HepG2 (cell line): ENCODE results near the gene TLN1. TPM values are rescaled to one million over a fixed set of nuclear protein-coding genes. Genes with fewer than 3 reads are reported as not detected.

Experiments used
- DNMT1 ChIP-seq: sonication (generic); formaldehyde crosslinking; IDR thresholded peaks from 2 replicates; pipeline ENCODE4 v1.5.1; 2020; ENCODE audit warnings: mild to moderate bottlenecking, missing genetic modification reagents
- GABPB1 ChIP-seq: IDR thresholded peaks from 2 replicates; pipeline ENCODE4 v1.6.1; 2016; ENCODE audit warnings: mild to moderate bottlenecking, missing genetic modification reagents, moderate library complexity, missing compliant biosample characterization
- HNF4A ChIP-seq: sonication (generic); formaldehyde crosslinking; IDR thresholded peaks from 2 replicates; pipeline ENCODE4 v1.4.0; 2020; ENCODE audit warnings: missing genetic modification reagents
- KMT2B ChIP-seq: IDR thresholded peaks from 2 replicates; pipeline ENCODE4 v1.6.1; 2016; ENCODE audit warnings: missing genetic modification reagents, missing compliant biosample characterization
- MTA1 ChIP-seq: sonication (generic); formaldehyde crosslinking; IDR thresholded peaks from 2 replicates; pipeline ENCODE4 v1.4.0; 2020; ENCODE audit warnings: missing genetic modification reagents, mild to moderate bottlenecking, borderline replicate concordance
- RBAK ChIP-seq: sonication (generic); formaldehyde crosslinking; IDR thresholded peaks from 2 replicates; pipeline ENCODE4 v1.5.1; 2020; ENCODE audit warnings: mild to moderate bottlenecking, missing genetic modification reagents
- ZBTB46 ChIP-seq: sonication (generic); formaldehyde crosslinking; IDR thresholded peaks from 2 replicates; pipeline ENCODE4 v1.4.0; 2020; ENCODE audit warnings: mild to moderate bottlenecking, missing genetic modification reagents, borderline replicate concordance
- ZEB1 ChIP-seq: IDR thresholded peaks from 2 replicates; pipeline ENCODE4 v1.6.1; 2012; ENCODE audit warnings: mild to moderate bottlenecking, low read depth, inconsistent platforms; ENCODE audit not compliant: insufficient replicate concordance
- ZMYM3 ChIP-seq: sonication (generic); formaldehyde crosslinking; IDR thresholded peaks from 2 replicates; pipeline ENCODE4 v1.5.1; 2020; ENCODE audit warnings: mild to moderate bottlenecking, missing genetic modification reagents
- ZNF317 ChIP-seq: sonication (generic); formaldehyde crosslinking; IDR thresholded peaks from 2 replicates; pipeline ENCODE4 v1.5.0; 2020; ENCODE audit warnings: mild to moderate bottlenecking, missing genetic modification reagents
- ZNF563 ChIP-seq: sonication (generic); formaldehyde crosslinking; IDR thresholded peaks from 2 replicates; pipeline ENCODE4 v1.8.0; 2022; ENCODE audit warnings: mild to moderate bottlenecking, moderate library complexity, missing genetic modification reagents
- ZNF577 ChIP-seq: sonication (generic); formaldehyde crosslinking; IDR thresholded peaks from 2 replicates; pipeline ENCODE4 v1.4.0; 2020; ENCODE audit warnings: mild to moderate bottlenecking, low read depth, missing genetic modification reagents, borderline replicate concordance
- ZNF691 ChIP-seq: sonication (generic); formaldehyde crosslinking; IDR thresholded peaks from 2 replicates; pipeline ENCODE4 v1.4.0; 2020; ENCODE audit warnings: missing genetic modification reagents, low read depth, mild to moderate bottlenecking, borderline replicate concordance
- ZNF772 ChIP-seq: sonication (generic); formaldehyde crosslinking; IDR thresholded peaks from 2 replicates; pipeline ENCODE4 v1.5.0; 2020; ENCODE audit warnings: mild to moderate bottlenecking, missing genetic modification reagents
- ZNF788 ChIP-seq: sonication (generic); formaldehyde crosslinking; IDR thresholded peaks from 2 replicates; pipeline ENCODE4 v1.5.0; 2020; ENCODE audit warnings: mild to moderate bottlenecking, missing genetic modification reagents, borderline replicate concordance
- polyA plus RNA-seq, 8 experiments: library from polyadenylated mRNA; depleted of rRNA in 3 of 8; stranded (reverse) in 7 of 8; unstranded in 1 of 8; fragments of >200 nt; fragmentation: Illumina TruSeq in 4 of 8; extraction: Trizol in 4 of 8; gene quantifications; 2 replicates each; pipeline versions ENCODE4 v1.2.1 to v1.2.3, GENCODE V29; 2011 to 2016; ENCODE audit warnings: low read depth in 4 of 8, missing spikeins in 1 of 8, mixed read lengths in 1 of 8; ENCODE audit not compliant: insufficient read depth in 1 of 8
- total RNA-seq, 5 experiments: library from RNA; depleted of rRNA; stranded (reverse); fragments of >200 nt; fragmentation: Illumina TruSeq; extraction: Trizol; gene quantifications; 2 replicates each; pipeline ENCODE4 v1.2.3, GENCODE V29; 2016; ENCODE audit warnings: low read depth in 1 of 5
- TF ChIP-seq, protein P1 (sequence below): sonication (generic); formaldehyde crosslinking; IDR thresholded peaks from 2 replicates; pipeline ENCODE4 v1.9.0; 2021; ENCODE audit warnings: missing genetic modification reagents, borderline replicate concordance
- TF ChIP-seq, protein P2 (sequence below): sonication (generic); formaldehyde crosslinking; IDR thresholded peaks from 2 replicates; pipeline ENCODE4 v1.4.0; 2020; ENCODE audit warnings: missing genetic modification reagents
- TF ChIP-seq, protein P3 (sequence below): sonication (generic); formaldehyde crosslinking; IDR thresholded peaks from 2 replicates; pipeline ENCODE4 v1.4.0; 2020; ENCODE audit warnings: missing genetic modification reagents

Gene TLN1
- total and polyA plus RNA-seq, 2 of the 13 experiments (the other 11 are each of a cell fraction or from before 2014, with no cell fraction given): 35.2 to 51.8 TPM

GRCh38 chr9:35756275-35757225, 24.6 kb upstream of the TLN1 start (continued):
- TF ChIP-seq ZNF563 (CRISPR knock-in tag) (peak; percentile 63; the same call in 1 of the 2 replicates), KMT2B (CRISPR knock-in tag) (peak; percentile 41; the same call in 1 of the 2 replicates), ZEB1 (peak; percentile 56), HNF4A (CRISPR knock-in tag) (peak; percentile 24; the same call in 1 of the 2 replicates), GABPB1 (CRISPR knock-in tag) (peak; percentile 90), ZMYM3 (CRISPR knock-in tag) (peak; percentile 73; the same call in 1 of the 2 replicates), MTA1 (CRISPR knock-in tag) (peak; percentile 54; the same call in 1 of the 2 replicates), ZNF691 (CRISPR knock-in tag) (peak; percentile 79; the same call in 1 of the 2 replicates), ZNF577 (no peak), ZBTB46 (0 out of 2 replicates have a peak, but pooled peaks have one; percentile 81), ZNF317 (peak; percentile 79; the same call in 1 of the 2 replicates), RBAK (CRISPR knock-in tag) (peak; percentile 32; the same call in 1 of the 2 replicates), DNMT1 (CRISPR knock-in tag) (peak; percentile 8; the same call in 1 of the 2 replicates), ZNF788 (CRISPR knock-in tag) (peak; percentile 43; the same call in 1 of the 2 replicates), ZNF772 (CRISPR knock-in tag) (peak; percentile 52)
- TF ChIP-seq, protein P1, sequence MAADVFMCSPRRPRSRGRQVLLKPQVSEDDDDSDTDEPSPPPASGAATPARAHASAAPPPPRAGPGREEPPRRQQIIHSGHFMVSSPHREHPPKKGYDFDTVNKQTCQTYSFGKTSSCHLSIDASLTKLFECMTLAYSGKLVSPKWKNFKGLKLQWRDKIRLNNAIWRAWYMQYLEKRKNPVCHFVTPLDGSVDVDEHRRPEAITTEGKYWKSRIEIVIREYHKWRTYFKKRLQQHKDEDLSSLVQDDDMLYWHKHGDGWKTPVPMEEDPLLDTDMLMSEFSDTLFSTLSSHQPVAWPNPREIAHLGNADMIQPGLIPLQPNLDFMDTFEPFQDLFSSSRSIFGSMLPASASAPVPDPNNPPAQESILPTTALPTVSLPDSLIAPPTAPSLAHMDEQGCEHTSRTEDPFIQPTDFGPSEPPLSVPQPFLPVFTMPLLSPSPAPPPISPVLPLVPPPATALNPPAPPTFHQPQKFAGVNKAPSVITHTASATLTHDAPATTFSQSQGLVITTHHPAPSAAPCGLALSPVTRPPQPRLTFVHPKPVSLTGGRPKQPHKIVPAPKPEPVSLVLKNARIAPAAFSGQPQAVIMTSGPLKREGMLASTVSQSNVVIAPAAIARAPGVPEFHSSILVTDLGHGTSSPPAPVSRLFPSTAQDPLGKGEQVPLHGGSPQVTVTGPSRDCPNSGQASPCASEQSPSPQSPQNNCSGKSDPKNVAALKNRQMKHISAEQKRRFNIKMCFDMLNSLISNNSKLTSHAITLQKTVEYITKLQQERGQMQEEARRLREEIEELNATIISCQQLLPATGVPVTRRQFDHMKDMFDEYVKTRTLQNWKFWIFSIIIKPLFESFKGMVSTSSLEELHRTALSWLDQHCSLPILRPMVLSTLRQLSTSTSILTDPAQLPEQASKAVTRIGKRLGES (CRISPR knock-in tag): 0 out of 2 replicates have a peak, but pooled peaks have one; percentile 37
- TF ChIP-seq, protein P2, sequence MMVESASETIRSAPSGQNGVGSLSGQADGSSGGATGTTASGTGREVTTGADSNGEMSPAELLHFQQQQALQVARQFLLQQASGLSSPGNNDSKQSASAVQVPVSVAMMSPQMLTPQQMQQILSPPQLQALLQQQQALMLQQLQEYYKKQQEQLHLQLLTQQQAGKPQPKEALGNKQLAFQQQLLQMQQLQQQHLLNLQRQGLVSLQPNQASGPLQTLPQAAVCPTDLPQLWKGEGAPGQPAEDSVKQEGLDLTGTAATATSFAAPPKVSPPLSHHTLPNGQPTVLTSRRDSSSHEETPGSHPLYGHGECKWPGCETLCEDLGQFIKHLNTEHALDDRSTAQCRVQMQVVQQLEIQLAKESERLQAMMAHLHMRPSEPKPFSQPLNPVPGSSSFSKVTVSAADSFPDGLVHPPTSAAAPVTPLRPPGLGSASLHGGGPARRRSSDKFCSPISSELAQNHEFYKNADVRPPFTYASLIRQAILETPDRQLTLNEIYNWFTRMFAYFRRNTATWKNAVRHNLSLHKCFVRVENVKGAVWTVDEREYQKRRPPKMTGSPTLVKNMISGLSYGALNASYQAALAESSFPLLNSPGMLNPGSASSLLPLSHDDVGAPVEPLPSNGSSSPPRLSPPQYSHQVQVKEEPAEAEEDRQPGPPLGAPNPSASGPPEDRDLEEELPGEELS (CRISPR knock-in tag): peak; percentile 56; the same call in 1 of the 2 replicates
- TF ChIP-seq, protein P3, sequence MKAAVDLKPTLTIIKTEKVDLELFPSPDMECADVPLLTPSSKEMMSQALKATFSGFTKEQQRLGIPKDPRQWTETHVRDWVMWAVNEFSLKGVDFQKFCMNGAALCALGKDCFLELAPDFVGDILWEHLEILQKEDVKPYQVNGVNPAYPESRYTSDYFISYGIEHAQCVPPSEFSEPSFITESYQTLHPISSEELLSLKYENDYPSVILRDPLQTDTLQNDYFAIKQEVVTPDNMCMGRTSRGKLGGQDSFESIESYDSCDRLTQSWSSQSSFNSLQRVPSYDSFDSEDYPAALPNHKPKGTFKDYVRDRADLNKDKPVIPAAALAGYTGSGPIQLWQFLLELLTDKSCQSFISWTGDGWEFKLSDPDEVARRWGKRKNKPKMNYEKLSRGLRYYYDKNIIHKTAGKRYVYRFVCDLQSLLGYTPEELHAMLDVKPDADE (CRISPR knock-in tag): 0 out of 2 replicates have a peak, but pooled peaks have one; percentile 72
